Uterus (tissue), 4 donors: ENCODE results near the gene WDFY2. TPM values are rescaled to one million over a fixed set of nuclear protein-coding genes. Genes with fewer than 3 reads are reported as not detected.
A peak's percentile ranks its signal among the peaks of the same experiment; 100 is the strongest.

Source experiments
- DNase-seq, 2 donors: peaks; one replicate each; pipeline ENCODE4 v3.0.0-alpha.2; 2019 to 2020
- H3K27ac ChIP-seq, 2 donors: fragments of 200-600 bp; sonication (generic); 1 replicate in 1 of 2; 2 replicates in 1 of 2; pipeline ENCODE4 v1.5.1; 2016 to 2018
- H3K27me3 ChIP-seq, 2 donors: fragments of 200-600 bp; sonication (generic); one replicate each; pipeline ENCODE4 v1.5.1; 2018 to 2019; ENCODE audit warnings: control low read depth in 1 of 2
- H3K36me3 ChIP-seq, 2 donors: fragments of 200-600 bp; sonication (generic); one replicate each; pipeline ENCODE4 v1.5.1; 2019; ENCODE audit warnings: control low read depth in 1 of 2
- H3K4me1 ChIP-seq, 2 donors: fragments of 200-600 bp; sonication (generic); one replicate each; pipeline ENCODE4 v1.5.1; 2018 to 2019; ENCODE audit warnings: control low read depth in 1 of 2
- H3K4me3 ChIP-seq, 2 donors: fragments of 200-600 bp; sonication (generic); 1 replicate in 1 of 2; 2 replicates in 1 of 2; pipeline ENCODE4 v1.5.1; 2018 to 2019; ENCODE audit warnings: mild to moderate bottlenecking in 1 of 2
- H3K9me3 ChIP-seq, 2 donors: fragments of 200-600 bp; sonication (generic); one replicate each; pipeline ENCODE4 v1.5.1; 2019; ENCODE audit warnings: control low read depth in 1 of 2
- CTCF ChIP-seq, 4 experiments: fragments of 200-600 bp in 2 of 4; fragments of 450-650 bp in 2 of 4; sonication (generic) in 2 of 4; IDR thresholded peaks; one replicate each; pipeline ENCODE4 v1.5.1; 2016 to 2019; ENCODE audit warnings: antibody characterized with exemption in 4 of 4, mild to moderate bottlenecking in 2 of 4, moderate library complexity in 1 of 4
- POLR2A ChIP-seq, 2 donors: fragments of 450-650 bp; IDR thresholded peaks; one replicate each; pipeline ENCODE4 v1.6.1; 2016; ENCODE audit warnings: antibody characterized with exemption in 2 of 2, mild to moderate bottlenecking in 1 of 2, moderate library complexity in 1 of 2
- intact Hi-C: fragments of 100-400 bp; cut with DNase I; formaldehyde crosslinking; loops from one replicate; pipeline ENCODE4 v1.15.1; 2023; ENCODE audit warnings: low total_unique reads
- total RNA-seq, 4 donors: library from RNA; depleted of rRNA in 3 of 4; stranded (reverse); fragments of >200 nt in 3 of 4; gene quantifications; one replicate each; pipeline versions ENCODE4 v1.1.0 to v1.2.4, GENCODE V29; 2014 to 2023
- donor health status: DM: yes; HTN: yes; CAD: no.

The WDFY2 gene
- total RNA-seq, 4 donors from 2014 or later: 7.9 to 21.0 (median 9.1) TPM

- Histone ChIP-seq H3K36me3 (no peaks in the 10 kb centered on the region), H3K4me1 (no peaks in the 10 kb centered on the region), H3K9me3 (no peaks in the 10 kb centered on the region), H3K27me3 (no peaks in the 10 kb centered on the region), H3K4me3 (no peak overlapping the region), H3K27ac (no peak overlapping the region)
- intact Hi-C loops: loop anchor here (10.0 kb wide), 1 partner anchor 354 kb away; the partner anchor contains the start of gene INTS6
- no peak for DNase-seq
- no peak for TF ChIP-seq POLR2A (IDR thresholded peaks at IDR 0.05)
Observed at GRCh38 chr13:51808811-51809210, 224.5 kb downstream of the WDFY2 start.

- Histone ChIP-seq H3K36me3 (no peaks in the 10 kb centered on the region), H3K9me3 (no peaks in the 10 kb centered on the region), H3K27me3 (no peaks in the 10 kb centered on the region), H3K4me1 (no peaks in the 10 kb centered on the region), H3K27ac (peak overlapping the region in 1 of 2 donors; percentile 37), H3K4me3 (no peak overlapping the region)
- no peak for TF ChIP-seq POLR2A (IDR thresholded peaks at IDR 0.05)
- no peak for TF ChIP-seq CTCF (IDR thresholded peaks at IDR 0.05)
- DNase-seq: no peak
- intact Hi-C loops: loop anchor here (10.0 kb wide), 1 partner anchor 314 kb away; the partner anchor contains the start of gene NEK5
Observed at GRCh38 chr13:51811046-51811445, 226.8 kb downstream of the WDFY2 start.

- Histone ChIP-seq H3K36me3 (no peaks in the 10 kb centered on the region), H3K4me3 (no peak overlapping the region), H3K4me1 (no peaks in the 10 kb centered on the region), H3K27ac (no peak overlapping the region), H3K9me3 (no peaks in the 10 kb centered on the region), H3K27me3 (no peaks in the 10 kb centered on the region)
- intact Hi-C loops: loop anchor here (10.0 kb wide), 1 partner anchor 313 kb away; the partner anchor contains the start of gene NEK5
- no peak for DNase-seq
- TF ChIP-seq POLR2A (IDR thresholded peaks at IDR 0.05) (no peak), CTCF (IDR thresholded peaks at IDR 0.05) (no peak)
Observed at GRCh38 chr13:51811920-51812451, 227.7 kb downstream of the WDFY2 start.

GRCh38 chr13:51814071-51814470 is 229.8 kb downstream of the WDFY2 start:
- no peak for TF ChIP-seq CTCF (IDR thresholded peaks at IDR 0.05)
- TF ChIP-seq POLR2A (IDR thresholded peaks at IDR 0.05): no peak
- intact Hi-C loops: loop anchor here (10.0 kb wide), 1 partner anchor 311 kb away; the partner anchor contains the start of gene NEK5
- no peaks in the 10 kb centered on the region for H3K9me3 ChIP-seq

GRCh38 chr13:51814825-51815650 is 230.8 kb downstream of the WDFY2 start:
- intact Hi-C loops: loop anchor here (10.0 kb wide), 1 partner anchor 310 kb away; the partner anchor contains the start of gene NEK5
- H3K4me3 ChIP-seq: no peak overlapping the region

More at GRCh38 chr13:51814071-51814470, 229.8 kb downstream of the WDFY2 start:
- Histone ChIP-seq H3K27ac (no peak overlapping the region), H3K4me3 (no peak overlapping the region), H3K27me3 (no peaks in the 10 kb centered on the region), H3K36me3 (no peaks in the 10 kb centered on the region), H3K4me1 (no peaks in the 10 kb centered on the region)
- no peak for DNase-seq

More at GRCh38 chr13:51814825-51815650, 230.8 kb downstream of the WDFY2 start:
- Histone ChIP-seq H3K4me1 (no peaks in the 10 kb centered on the region), H3K27ac (no peak overlapping the region), H3K36me3 (no peaks in the 10 kb centered on the region), H3K9me3 (no peaks in the 10 kb centered on the region), H3K27me3 (no peaks in the 10 kb centered on the region)
- TF ChIP-seq POLR2A (IDR thresholded peaks at IDR 0.05) (no peak), CTCF (IDR thresholded peaks at IDR 0.05) (peak; percentile 69 to 81 (median 74))
- peak; percentile 65 for DNase-seq
